Mesendoderm (in vitro differentiated cells): ENCODE measurements around the gene LYST.

Source experiments
- DNase-seq: peaks from one replicate; pipeline ENCODE4 v3.0.0; 2013
- H2AK5ac ChIP-seq: 2 replicates; pipeline ENCODE4 v1.6.1; 2013; ENCODE audit warnings: low read length, inconsistent platforms
- H2BK120ac ChIP-seq: 2 replicates; pipeline ENCODE4 v1.6.1; 2013; ENCODE audit warnings: low read depth, mild to moderate bottlenecking, low read length, moderate library complexity, mixed read lengths
- H2BK15ac ChIP-seq: replicated peaks from 2 replicates; pipeline ENCODE4 v1.6.1; 2013; ENCODE audit warnings: low read depth, mild to moderate bottlenecking, moderate library complexity
- H2BK5ac ChIP-seq: 2 replicates; pipeline ENCODE4 v1.6.1; 2013; ENCODE audit warnings: low read length, inconsistent platforms
- H3K18ac ChIP-seq: 2 replicates; pipeline ENCODE4 v1.6.1; 2013; ENCODE audit warnings: mild to moderate bottlenecking, low read length, mixed read lengths
- H3K23ac ChIP-seq: one replicate; pipeline ENCODE4 v1.6.1; 2013; ENCODE audit warnings: low read length
- H3K27ac ChIP-seq: 2 replicates; pipeline ENCODE4 v1.5.1; 2013; ENCODE audit warnings: low read depth, mild to moderate bottlenecking, inconsistent platforms, low read length, moderate library complexity
- H3K27me3 ChIP-seq: 2 replicates; pipeline ENCODE4 v1.6.1; 2013; ENCODE audit warnings: low read length, control low read depth, mild to moderate bottlenecking, inconsistent platforms; ENCODE audit not compliant: insufficient read depth, poor library complexity
- H3K36me3 ChIP-seq: 2 replicates; pipeline ENCODE4 v1.6.1; 2013; ENCODE audit warnings: low read length, inconsistent platforms; ENCODE audit not compliant: control insufficient read depth, insufficient read depth
- H3K4ac ChIP-seq: one replicate; pipeline ENCODE4 v1.6.1; 2013; ENCODE audit warnings: low read depth, mild to moderate bottlenecking, low read length, moderate library complexity
- H3K4me1 ChIP-seq: 2 replicates; pipeline ENCODE4 v1.6.1; 2013; ENCODE audit warnings: low read depth, low read length, inconsistent platforms; ENCODE audit not compliant: control insufficient read depth
- H3K4me2 ChIP-seq: 2 replicates; pipeline ENCODE4 v1.6.1; 2013; ENCODE audit warnings: low read length
- H3K4me3 ChIP-seq: 2 replicates; pipeline ENCODE4 v1.5.1; 2013; ENCODE audit warnings: mild to moderate bottlenecking, low read length
- H3K56ac ChIP-seq: one replicate; pipeline ENCODE4 v1.6.1; 2013; ENCODE audit warnings: low read length
- H3K79me1 ChIP-seq: 2 replicates; pipeline ENCODE4 v1.6.1; 2013; ENCODE audit warnings: low read length, inconsistent platforms
- H3K79me2 ChIP-seq: 2 replicates; pipeline ENCODE4 v1.6.1; 2013; ENCODE audit warnings: mild to moderate bottlenecking, low read length; ENCODE audit not compliant: control insufficient read depth, insufficient read depth
- H3K9ac ChIP-seq: 2 replicates; pipeline ENCODE4 v1.6.1; 2013; ENCODE audit warnings: low read length, inconsistent platforms
- H4K5ac ChIP-seq: one replicate; pipeline ENCODE4 v1.6.1; 2013; ENCODE audit warnings: low read length
- H4K8ac ChIP-seq: one replicate; pipeline ENCODE4 v1.6.1; 2013; ENCODE audit warnings: low read depth, mild to moderate bottlenecking, control low read depth, low read length, moderate library complexity
- WGBS: extraction: QIAGEN DNeasy Blood & Tissue Kit; methylation state at CpG from one replicate; pipeline ENCODE4 v1.1.7; 2013; ENCODE audit warnings: low lambda C conversion rate, missing lambda C conversion rate; ENCODE audit not compliant: insufficient coverage; ENCODE audit errors: extremely low coverage; 5-methylcytosine and 5-hydroxymethylcytosine counted together

Gene LYST

DNA sequence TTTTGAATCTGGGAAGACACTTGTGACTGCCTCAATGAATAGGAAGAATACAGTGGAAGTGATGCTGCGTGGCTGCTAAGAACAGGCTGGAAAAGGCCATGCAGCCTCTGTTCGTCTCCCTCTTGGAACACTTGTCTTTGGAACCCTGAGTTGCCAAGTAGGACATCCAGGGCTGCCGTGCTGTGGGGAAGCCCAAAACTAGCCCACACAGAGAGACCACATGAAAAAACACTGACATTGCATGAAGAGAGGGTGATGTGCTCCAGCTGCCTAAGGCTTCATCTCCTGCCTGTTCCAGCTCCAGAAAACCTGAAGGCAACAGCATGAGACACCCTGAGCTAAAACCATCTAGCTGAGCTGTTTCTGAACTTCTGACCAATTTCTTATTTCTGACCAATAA lies 156.0 kb downstream of the LYST start:
- Histone ChIP-seq H2AK5ac (no peak overlapping the region), H2BK15ac (no peak overlapping the region), H4K8ac (no peak overlapping the region), H3K27me3 (no peaks in the 10 kb centered on the region), H2BK5ac (no peak overlapping the region), H3K18ac (no peak overlapping the region), H3K27ac (no peak overlapping the region), H3K4me3 (no peak overlapping the region), H3K9ac (no peak overlapping the region), H3K4ac (no peak overlapping the region), H3K79me2 (no peaks in the 10 kb centered on the region), H3K4me2 (no peak overlapping the region), H2BK120ac (no peak overlapping the region), H3K4me1 (no peaks in the 10 kb centered on the region), H4K5ac (no peak overlapping the region), H3K56ac (no peak overlapping the region), H3K36me3 (no peaks in the 10 kb centered on the region), H3K79me1 (no peaks in the 10 kb centered on the region), H3K23ac (no peak overlapping the region)
- WGBS = no CpG with 5 or more reads among the region's 3 CpGs
- no peak for DNase-seq

DNA sequence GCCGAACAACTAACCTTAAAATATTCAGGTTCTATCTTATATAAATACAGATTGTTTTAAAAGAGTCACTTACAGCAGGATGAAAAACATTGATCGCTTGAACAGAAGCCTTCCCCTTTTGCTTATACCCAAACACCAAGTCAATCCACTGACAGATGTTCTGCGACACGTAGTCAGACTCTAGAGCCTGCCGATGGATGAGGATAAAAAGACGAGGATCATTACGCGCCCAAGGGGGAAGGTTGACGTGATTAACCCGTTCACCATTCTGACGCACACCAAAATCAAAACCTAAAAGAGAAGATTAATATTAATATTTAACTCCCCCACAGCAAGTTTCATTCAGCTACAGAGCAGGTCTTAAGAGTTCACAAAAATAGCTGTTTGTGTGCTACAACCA lies 157.7 kb downstream of the LYST start:
- no peaks in the 10 kb centered on the region for H3K79me2 ChIP-seq
- no peak overlapping the region for H3K18ac ChIP-seq
- no peak overlapping the region for H3K27ac ChIP-seq
- no peak overlapping the region for H3K4me3 ChIP-seq
- H3K36me3 ChIP-seq = no peaks in the 10 kb centered on the region
- H2BK5ac ChIP-seq = no peak overlapping the region
- H2AK5ac ChIP-seq = no peak overlapping the region
- no peak overlapping the region for H4K5ac ChIP-seq
- no peak overlapping the region for H2BK15ac ChIP-seq
- no peak overlapping the region for H3K23ac ChIP-seq
- no peak overlapping the region for H4K8ac ChIP-seq
- H3K4me2 ChIP-seq = no peak overlapping the region
- no peaks in the 10 kb centered on the region for H3K79me1 ChIP-seq
- no peak overlapping the region for H3K9ac ChIP-seq
- no peak for DNase-seq
- no peaks in the 10 kb centered on the region for H3K4me1 ChIP-seq
- H2BK120ac ChIP-seq = no peak overlapping the region
- no peak overlapping the region for H3K56ac ChIP-seq
- H3K4ac ChIP-seq = no peak overlapping the region
- H3K27me3 ChIP-seq = no peaks in the 10 kb centered on the region
- WGBS = no CpG with 5 or more reads among the region's 11 CpGs

DNA sequence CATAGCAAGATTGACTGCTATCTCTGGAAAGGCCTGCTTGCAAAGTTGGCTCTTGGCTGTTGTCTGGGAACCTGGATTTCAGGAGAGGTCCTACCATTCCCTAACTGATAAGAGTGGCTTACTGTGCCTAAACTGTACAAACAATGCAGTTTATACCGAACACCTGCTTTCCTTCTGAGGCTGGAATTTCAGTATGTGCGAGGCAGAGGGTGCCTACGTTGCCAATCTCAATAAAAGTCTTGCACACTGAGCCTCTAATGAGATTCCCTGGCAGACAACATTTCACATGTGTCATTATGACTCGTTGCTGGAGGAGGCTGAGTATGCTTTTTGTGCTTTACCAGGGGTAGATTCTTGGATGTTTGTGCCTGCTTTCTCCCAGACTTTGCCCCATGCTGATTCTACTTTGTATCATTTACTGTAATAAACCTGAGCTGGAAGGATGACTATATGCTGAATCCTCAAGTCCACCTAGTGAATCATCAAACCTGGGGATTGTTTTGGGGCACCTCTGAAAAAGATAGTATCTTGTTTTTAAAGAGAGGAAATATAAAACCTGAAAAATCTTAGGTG lies 158.2 kb downstream of the LYST start:
- H3K9ac ChIP-seq = no peak overlapping the region
- H2BK120ac ChIP-seq = no peak overlapping the region
- H3K4me1 ChIP-seq = no peaks in the 10 kb centered on the region
- H3K23ac ChIP-seq = no peak overlapping the region
- H3K56ac ChIP-seq = no peak overlapping the region
- H4K5ac ChIP-seq = no peak overlapping the region
- H3K79me1 ChIP-seq = no peaks in the 10 kb centered on the region
- H2BK15ac ChIP-seq = no peak overlapping the region
- H3K4me2 ChIP-seq = no peak overlapping the region
- H3K27me3 ChIP-seq = no peaks in the 10 kb centered on the region
- no peak overlapping the region for H3K18ac ChIP-seq
- H2AK5ac ChIP-seq = no peak overlapping the region
- no peak overlapping the region for H3K27ac ChIP-seq
- H2BK5ac ChIP-seq = no peak overlapping the region
- no peak overlapping the region for H3K4me3 ChIP-seq
- H3K4ac ChIP-seq = no peak overlapping the region
- no peak overlapping the region for H4K8ac ChIP-seq
- H3K36me3 ChIP-seq = no peaks in the 10 kb centered on the region
- H3K79me2 ChIP-seq = no peaks in the 10 kb centered on the region
- DNase-seq = no peak
- no CpG with 5 or more reads among the region's 4 CpGs for WGBS

DNA sequence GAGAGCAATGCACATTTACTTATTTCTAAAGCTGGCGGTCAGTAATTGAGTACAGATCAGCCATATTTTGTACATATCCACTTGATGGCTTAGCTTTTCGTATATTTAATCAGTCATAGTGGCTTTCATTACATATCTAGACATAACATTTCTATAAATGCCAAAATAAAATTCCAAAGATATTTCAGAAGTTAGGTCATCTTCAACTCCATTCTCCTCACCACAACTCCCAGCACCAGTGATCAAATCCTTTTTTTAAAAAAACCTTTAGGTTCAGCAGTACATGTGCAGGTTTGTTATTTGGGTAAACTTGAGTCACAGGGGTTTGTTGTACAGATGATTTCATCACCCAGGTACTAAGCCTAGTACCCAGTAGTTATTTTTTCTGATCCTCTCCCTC lies 163.2 kb downstream of the LYST start:
- no peak overlapping the region for H3K4me3 ChIP-seq
- no peak overlapping the region for H3K4me2 ChIP-seq
- no CpG with 5 or more reads among the region's 2 CpGs for WGBS
- no peaks in the 10 kb centered on the region for H3K79me1 ChIP-seq
- no peaks in the 10 kb centered on the region for H3K4me1 ChIP-seq
- no peaks in the 10 kb centered on the region for H3K36me3 ChIP-seq
- no peaks in the 10 kb centered on the region for H3K79me2 ChIP-seq
- no peak overlapping the region for H2AK5ac ChIP-seq
- H2BK15ac ChIP-seq = no peak overlapping the region
- no peak overlapping the region for H2BK120ac ChIP-seq
- no peaks in the 10 kb centered on the region for H3K27me3 ChIP-seq
- H4K5ac ChIP-seq = no peak overlapping the region
- H3K23ac ChIP-seq = no peak overlapping the region
- H4K8ac ChIP-seq = no peak overlapping the region
- H3K4ac ChIP-seq = no peak overlapping the region
- H3K18ac ChIP-seq = no peak overlapping the region
- H2BK5ac ChIP-seq = no peak overlapping the region
- H3K9ac ChIP-seq = no peak overlapping the region
- no peak overlapping the region for H3K56ac ChIP-seq
- DNase-seq = no peak
- H3K27ac ChIP-seq = no peak overlapping the region

DNA sequence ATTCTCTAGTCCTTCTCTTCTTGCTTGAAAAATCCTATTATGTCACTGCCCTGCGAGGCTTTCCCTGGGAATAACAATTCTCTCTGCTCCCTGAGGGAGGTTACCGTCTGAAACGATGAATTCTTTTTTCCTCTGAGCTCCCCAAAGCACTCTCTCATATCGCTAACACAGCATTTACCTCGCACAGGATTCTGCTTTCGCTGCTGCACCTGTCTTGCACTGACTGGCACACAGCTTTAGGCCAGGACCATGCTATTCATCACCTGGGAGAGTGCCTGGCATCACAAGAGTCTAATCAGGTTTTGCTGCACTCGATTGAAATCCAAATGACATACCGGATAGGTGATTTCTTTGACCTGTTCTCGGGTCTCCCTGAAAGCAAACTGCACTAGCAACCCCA lies 164.3 kb downstream of the LYST start:
- Histone ChIP-seq H3K79me1 (no peaks in the 10 kb centered on the region), H3K4me1 (no peaks in the 10 kb centered on the region), H4K8ac (no peak overlapping the region), H3K9ac (no peak overlapping the region), H3K4ac (no peak overlapping the region), H4K5ac (no peak overlapping the region), H2BK5ac (no peak overlapping the region), H3K79me2 (no peaks in the 10 kb centered on the region), H2BK120ac (no peak overlapping the region), H3K27ac (no peak overlapping the region), H3K18ac (no peak overlapping the region), H3K4me2 (no peak overlapping the region), H3K36me3 (no peaks in the 10 kb centered on the region), H3K27me3 (no peaks in the 10 kb centered on the region), H3K4me3 (no peak overlapping the region), H3K23ac (no peak overlapping the region), H2AK5ac (no peak overlapping the region), H2BK15ac (no peak overlapping the region), H3K56ac (no peak overlapping the region)
- DNase-seq = no peak
- no CpG with 5 or more reads among the region's 9 CpGs for WGBS

DNA sequence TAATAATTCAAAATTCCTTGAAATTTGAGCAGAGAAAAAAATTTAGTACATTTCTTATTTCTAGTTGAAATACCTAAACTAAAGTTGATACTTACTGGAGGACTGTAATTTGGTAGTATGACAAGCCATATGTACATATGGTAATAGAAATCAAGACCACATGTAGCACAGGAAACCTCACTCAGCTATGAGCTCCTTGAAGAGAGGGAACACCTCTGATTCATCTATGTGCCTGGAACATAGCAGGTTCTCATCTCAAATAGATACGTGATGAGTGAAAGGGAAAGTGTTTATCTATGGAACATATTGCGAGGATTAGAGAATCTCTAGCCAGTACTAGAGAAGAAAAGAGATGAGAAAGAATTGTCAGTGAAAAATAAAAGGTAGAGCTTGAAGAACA lies 169.2 kb downstream of the LYST start:
- Histone ChIP-seq H3K4me2 (no peak overlapping the region), H3K79me1 (no peaks in the 10 kb centered on the region), H3K18ac (no peak overlapping the region), H2BK5ac (no peak overlapping the region), H3K27me3 (no peaks in the 10 kb centered on the region), H3K4me1 (no peaks in the 10 kb centered on the region), H3K4ac (no peak overlapping the region), H3K56ac (no peak overlapping the region), H3K36me3 (no peaks in the 10 kb centered on the region), H3K4me3 (no peak overlapping the region), H4K5ac (no peak overlapping the region), H2AK5ac (no peak overlapping the region), H4K8ac (no peak overlapping the region), H3K27ac (no peak overlapping the region), H3K9ac (no peak overlapping the region), H3K23ac (no peak overlapping the region), H2BK120ac (no peak overlapping the region), H3K79me2 (no peaks in the 10 kb centered on the region), H2BK15ac (no peak overlapping the region)
- WGBS = no CpG with 5 or more reads among the region's 2 CpGs
- no peak for DNase-seq
